GM21528 (cell line): ENCODE measurements around the gene RXRA.

Experiments
- ATAC-seq: cut with Tn5 transposase; IDR thresholded peaks from one replicate; pipeline ENCODE4 v1.9.1; 2021; ENCODE audit warnings: mild to moderate bottlenecking, moderate library complexity; ENCODE audit not compliant: unreplicated experiment, low FRiP score

Gene RXRA

GRCh38 chr9:134407121-134407779, 81.0 kb downstream of the RXRA start:
- no peak for ATAC-seq

- ATAC-seq = no peak
These were observed 82.1 kb downstream of the RXRA start for GRCh38 chr9:134408389-134408788.

- ATAC-seq = no peak
These were observed 82.9 kb downstream of the RXRA start for GRCh38 chr9:134408939-134409737.

GRCh38 chr9:134410071-134410834, 84.0 kb downstream of the RXRA start:
- ATAC-seq = no peak

- ATAC-seq = no peak
These were observed 84.6 kb downstream of the RXRA start for GRCh38 chr9:134410835-134411217.

GRCh38 chr9:134411440-134412297, 85.4 kb downstream of the RXRA start:
- ATAC-seq = no peak

- no peak for ATAC-seq
These were observed 86.0 kb downstream of the RXRA start for GRCh38 chr9:134412298-134412711.

GRCh38 chr9:134413112-134413715, 87.0 kb downstream of the RXRA start:
- ATAC-seq = no peak

- ATAC-seq = no peak
These were observed 87.8 kb downstream of the RXRA start for GRCh38 chr9:134413890-134414623.

GRCh38 chr9:134414900-134415425, 88.7 kb downstream of the RXRA start:
- ATAC-seq = no peak

- no peak for ATAC-seq
These were observed 90.2 kb downstream of the RXRA start for GRCh38 chr9:134416385-134417015.

GRCh38 chr9:134418354-134418753, 92.1 kb downstream of the RXRA start:
- no peak for ATAC-seq

- no peak for ATAC-seq
These were observed 92.9 kb downstream of the RXRA start for GRCh38 chr9:134419000-134419683.

GRCh38 chr9:134419684-134420076, 93.4 kb downstream of the RXRA start:
- no peak for ATAC-seq

- ATAC-seq = no peak
These were observed 94.1 kb downstream of the RXRA start for GRCh38 chr9:134420281-134420845.

GRCh38 chr9:134420974-134421432, 94.7 kb downstream of the RXRA start:
- ATAC-seq = no peak

- ATAC-seq = no peak
These were observed 95.6 kb downstream of the RXRA start for GRCh38 chr9:134421888-134422287.
